Hematopoietic multipotent progenitor cell treated with erythropoietin and hydrocortisone succinate and interleukin-3 and kit ligand, for 4 days (in vitro differentiated cells): ENCODE results near the gene CHTOP.
A peak's percentile ranks its signal among the peaks of the same experiment; 100 is the strongest.
"Not testable (repeated sequence)": the region's sequence is repeated elsewhere in the genome, so short reads cannot be mapped to it uniquely, and the experiment has no call there.

ENCODE experiments used
- DNase-seq: peaks from one replicate; pipeline ENCODE4 v3.0.0-alpha.2; 2015

Gene CHTOP

GRCh38 chr1:153667439-153667838 lies 33.6 kb downstream of the CHTOP start:
- DNase-seq: no peak

DNA sequence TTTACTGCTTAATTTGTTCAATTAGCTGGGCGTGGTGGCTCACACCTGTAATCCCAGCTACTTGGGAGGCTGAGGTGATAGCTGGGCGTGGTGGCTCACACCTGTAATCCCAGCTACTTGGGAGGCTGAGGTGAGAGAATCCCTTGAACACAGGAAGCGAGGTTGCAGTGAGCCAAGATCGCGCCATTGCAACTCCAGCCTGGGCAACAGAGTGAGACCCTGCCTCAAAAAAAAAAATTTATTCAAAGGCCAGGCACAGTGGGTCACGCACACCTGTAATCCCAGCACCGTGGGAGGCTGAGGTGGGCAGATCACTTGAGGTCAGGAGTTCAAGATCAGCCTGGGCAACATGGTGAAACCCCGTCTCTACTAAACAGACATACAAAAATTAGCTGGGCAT lies 34.8 kb downstream of the CHTOP start:
- not testable (repeated sequence) for DNase-seq

- no peak for DNase-seq
These were observed 35.7 kb downstream of the CHTOP start for GRCh38 chr1:153669606-153670005.

- no peak for DNase-seq
These were observed 36.5 kb downstream of the CHTOP start for GRCh38 chr1:153670257-153670858.

GRCh38 chr1:153670859-153671627 lies 37.2 kb downstream of the CHTOP start, which contains the start of gene ILF2:
TSS of gene ILF2 (minus strand) at chr1:153670993. CDS start at chr1:153670922, 71 bp downstream.
- peak; percentile 100 for DNase-seq

- peak; percentile 67 for DNase-seq
These were observed 37.9 kb downstream of the CHTOP start for GRCh38 chr1:153671628-153672353.

GRCh38 chr1:153673511-153673910 lies 39.6 kb downstream of the CHTOP start:
- no peak for DNase-seq

- peak; percentile 76 for DNase-seq
These were observed 44.1 kb downstream of the CHTOP start for GRCh38 chr1:153677718-153678518.

DNA sequence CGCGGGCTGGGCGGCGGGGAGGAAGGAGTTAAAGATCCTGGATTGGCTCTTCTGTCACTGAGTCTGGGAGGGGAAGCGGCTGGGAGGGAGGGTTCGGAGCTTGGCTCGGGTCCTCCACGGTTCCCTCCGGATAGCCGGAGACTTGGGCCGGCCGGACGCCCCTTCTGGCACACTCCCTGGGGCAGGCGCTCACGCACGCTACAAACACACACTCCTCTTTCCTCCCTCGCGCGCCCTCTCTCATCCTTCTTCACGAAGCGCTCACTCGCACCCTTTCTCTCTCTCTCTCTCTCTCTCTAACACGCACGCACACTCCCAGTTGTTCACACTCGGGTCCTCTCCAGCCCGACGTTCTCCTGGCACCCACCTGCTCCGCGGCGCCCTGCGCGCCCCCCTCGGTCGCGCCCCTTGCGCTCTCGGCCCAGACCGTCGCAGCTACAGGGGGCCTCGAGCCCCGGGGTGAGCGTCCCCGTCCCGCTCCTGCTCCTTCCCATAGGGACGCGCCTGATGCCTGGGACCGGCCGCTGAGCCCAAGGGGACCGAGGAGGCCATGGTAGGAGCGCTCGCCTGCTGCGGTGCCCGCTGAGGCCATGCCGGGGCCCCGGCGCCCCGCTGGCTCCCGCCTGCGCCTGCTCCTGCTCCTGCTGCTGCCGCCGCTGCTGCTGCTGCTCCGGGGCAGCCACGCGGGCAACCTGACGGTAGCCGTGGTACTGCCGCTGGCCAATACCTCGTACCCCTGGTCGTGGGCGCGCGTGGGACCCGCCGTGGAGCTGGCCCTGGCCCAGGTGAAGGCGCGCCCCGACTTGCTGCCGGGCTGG lies 44.9 kb downstream of the CHTOP start, which contains the start of gene NPR1:
TSS of gene NPR1 (plus strand) at position 170 of the 818 bp plus-strand sequence. CDS start at position 591, 421 bp downstream.
- peak; percentile 61 for DNase-seq

DNA sequence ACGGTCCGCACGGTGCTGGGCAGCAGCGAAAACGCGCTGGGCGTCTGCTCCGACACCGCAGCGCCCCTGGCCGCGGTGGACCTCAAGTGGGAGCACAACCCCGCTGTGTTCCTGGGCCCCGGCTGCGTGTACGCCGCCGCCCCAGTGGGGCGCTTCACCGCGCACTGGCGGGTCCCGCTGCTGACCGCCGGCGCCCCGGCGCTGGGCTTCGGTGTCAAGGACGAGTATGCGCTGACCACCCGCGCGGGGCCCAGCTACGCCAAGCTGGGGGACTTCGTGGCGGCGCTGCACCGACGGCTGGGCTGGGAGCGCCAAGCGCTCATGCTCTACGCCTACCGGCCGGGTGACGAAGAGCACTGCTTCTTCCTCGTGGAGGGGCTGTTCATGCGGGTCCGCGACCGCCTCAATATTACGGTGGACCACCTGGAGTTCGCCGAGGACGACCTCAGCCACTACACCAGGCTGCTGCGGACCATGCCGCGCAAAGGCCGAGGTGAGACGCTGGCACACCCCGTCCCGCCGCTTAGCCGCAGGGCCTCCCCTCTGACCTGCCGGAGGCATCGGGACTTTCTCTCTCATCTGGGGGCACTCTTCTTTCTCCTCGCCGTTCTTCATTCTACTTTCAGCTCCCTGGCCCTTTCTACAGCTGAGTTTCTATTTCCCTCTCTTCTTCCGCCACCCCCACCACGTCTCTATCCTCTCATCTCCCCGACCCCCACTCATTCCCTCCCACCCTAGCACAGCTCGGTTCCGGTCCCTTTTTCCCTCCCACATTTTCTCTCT lies 45.7 kb downstream of the CHTOP start:
- DNase-seq: peak; percentile 52

- DNase-seq: no peak
These were observed 46.2 kb downstream of the CHTOP start for GRCh38 chr1:153680120-153680403.

DNA sequence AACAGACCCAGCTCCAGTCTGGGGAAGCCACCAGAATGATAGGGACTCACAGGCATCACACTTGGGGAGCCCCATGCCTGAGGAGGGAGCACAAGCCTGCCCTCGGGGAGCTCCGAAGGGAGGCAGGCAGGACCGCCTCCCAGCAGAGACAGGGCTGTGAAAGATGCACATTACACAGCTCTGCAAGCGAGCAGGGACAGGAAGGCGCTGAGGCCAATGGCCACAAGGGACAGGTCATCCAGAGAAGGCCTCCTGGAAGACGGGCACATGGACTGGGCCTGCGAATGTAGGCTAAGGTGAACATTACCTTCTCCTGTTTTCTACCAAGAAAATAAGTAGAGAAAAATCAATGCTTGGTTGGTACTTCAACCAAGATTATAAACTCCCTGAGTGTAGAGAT lies 48.9 kb downstream of the CHTOP start:
- DNase-seq: no peak

GRCh38 chr1:153683854-153684253 lies 50.0 kb downstream of the CHTOP start:
- DNase-seq: no peak

GRCh38 chr1:153684892-153685291 lies 51.0 kb downstream of the CHTOP start:
- no peak for DNase-seq

DNA sequence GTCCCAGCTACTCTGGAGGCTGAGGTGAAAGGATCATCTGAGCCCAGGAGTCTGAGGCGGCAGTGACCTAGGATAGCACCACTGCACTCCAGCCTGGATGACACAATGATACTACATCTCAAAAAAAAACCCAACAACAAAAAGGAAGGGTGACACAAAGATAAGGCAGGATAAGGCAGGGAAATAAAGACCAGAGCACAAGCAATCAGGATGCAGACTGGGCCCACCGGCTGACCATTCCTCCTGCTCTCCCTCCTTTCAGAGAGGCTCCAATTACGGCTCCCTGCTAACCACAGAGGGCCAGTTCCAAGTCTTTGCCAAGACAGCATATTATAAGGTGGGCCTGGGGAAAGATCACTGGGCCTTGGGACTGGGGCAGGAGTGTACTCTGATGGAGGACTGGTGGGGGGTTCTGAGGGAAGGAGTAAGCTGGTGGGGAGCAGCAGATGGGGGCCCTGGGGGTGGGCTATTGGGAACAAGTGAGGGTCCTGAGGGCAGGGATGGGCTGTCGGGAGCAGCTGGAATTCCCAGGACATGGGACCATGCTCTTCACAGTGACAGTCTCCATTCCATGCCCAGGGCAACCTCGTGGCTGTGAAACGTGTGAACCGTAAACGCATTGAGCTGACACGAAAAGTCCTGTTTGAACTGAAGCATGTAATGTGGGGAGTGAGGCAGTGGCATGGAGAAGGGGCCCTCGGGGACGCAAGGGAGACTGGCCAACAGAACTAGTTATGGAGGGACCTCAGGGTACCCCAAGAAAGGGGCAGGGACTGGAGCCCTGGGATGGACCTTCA lies 51.9 kb downstream of the CHTOP start:
- no peak for DNase-seq

GRCh38 chr1:153687346-153688125 lies 53.7 kb downstream of the CHTOP start:
- no peak for DNase-seq

GRCh38 chr1:153688276-153688675 lies 54.4 kb downstream of the CHTOP start:
- DNase-seq: no peak

- DNase-seq: no peak
These were observed 55.0 kb downstream of the CHTOP start for GRCh38 chr1:153688736-153689328.

DNA sequence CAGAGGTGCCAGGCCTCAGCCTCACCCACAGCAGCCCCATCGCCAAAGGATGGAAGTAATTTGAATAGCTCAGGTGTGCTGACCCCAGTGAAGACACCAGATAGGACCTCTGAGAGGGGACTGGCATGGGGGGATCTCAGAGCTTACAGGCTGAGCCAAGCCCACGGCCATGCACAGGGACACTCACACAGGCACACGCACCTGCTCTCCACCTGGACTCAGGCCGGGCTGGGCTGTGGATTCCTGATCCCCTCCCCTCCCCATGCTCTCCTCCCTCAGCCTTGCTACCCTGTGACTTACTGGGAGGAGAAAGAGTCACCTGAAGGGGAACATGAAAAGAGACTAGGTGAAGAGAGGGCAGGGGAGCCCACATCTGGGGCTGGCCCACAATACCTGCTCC lies 59.6 kb downstream of the CHTOP start:
- no peak for DNase-seq
